Spinal cord (tissue), 10 donors: Measurements from ENCODE around the gene SNRPD2. TPM values are rescaled to one million over a fixed set of nuclear protein-coding genes. Genes with fewer than 3 reads are reported as not detected.

Source experiments
- DNase-seq, 6 donors: peaks; one replicate each; pipeline versions ENCODE4 v3.0.0 to v3.0.0-alpha.2; 2013 to 2015; ENCODE audit warnings: low spot score in 6 of 6, low read depth in 4 of 6
- H3K27ac ChIP-seq: one replicate; pipeline ENCODE4 v1.5.1; 2013; ENCODE audit warnings: low read depth, low read length, control low read depth
- H3K27me3 ChIP-seq: one replicate; pipeline ENCODE4 v1.6.1; 2013; ENCODE audit warnings: low read length; ENCODE audit not compliant: control insufficient read depth, insufficient read depth
- H3K36me3 ChIP-seq: one replicate; pipeline ENCODE4 v1.6.1; 2013; ENCODE audit warnings: low read length; ENCODE audit not compliant: control insufficient read depth, insufficient read depth
- H3K4me1 ChIP-seq: one replicate; pipeline ENCODE4 v1.6.1; 2013; ENCODE audit warnings: low read length; ENCODE audit not compliant: control insufficient read depth, insufficient read depth
- H3K4me3 ChIP-seq: one replicate; pipeline ENCODE4 v1.5.1; 2013; ENCODE audit warnings: low read depth, low read length, control low read depth
- H3K9me3 ChIP-seq: one replicate; pipeline ENCODE4 v1.6.1; 2013; ENCODE audit warnings: low read length; ENCODE audit not compliant: control insufficient read depth, insufficient read depth
- WGBS: methylation state at CpG from one replicate; pipeline ENCODE4 v1.1.5; 2013; ENCODE audit warnings: missing lambda C conversion rate; ENCODE audit not compliant: insufficient coverage; 5-methylcytosine and 5-hydroxymethylcytosine counted together
- polyA plus RNA-seq, 2 donors: library from polyadenylated mRNA; unstranded; fragments of 120-200 nt; gene quantifications; one replicate each; pipeline ENCODE4 v1.2.1, GENCODE V29; 2013; ENCODE audit not compliant: insufficient read length in 2 of 2
- total RNA-seq, 2 donors: library from RNA; depleted of rRNA in 1 of 2; stranded (reverse); fragments of 120-200 nt in 1 of 2; fragments of >200 nt in 1 of 2; gene quantifications; one replicate each; pipeline versions ENCODE4 v1.2.3 to v1.2.4, GENCODE V29; 2013 to 2014
- donor health status: healthy.

Gene SNRPD2
- total and polyA plus RNA-seq, 4 donors: 170 to 393 (median 261) TPM

GRCh38 chr19:45717983-45718650 lies 26.4 kb upstream of the SNRPD2 start:
- 63% methylated on average over 7 of the region's 12 CpGs for WGBS
- no peaks in the 10 kb centered on the region for H3K27me3 ChIP-seq
- H3K4me1 ChIP-seq: peaks cover 11% of the 10 kb centered on the region
- peak overlapping the region; percentile 85 for H3K4me3 ChIP-seq
- no peaks in the 10 kb centered on the region for H3K9me3 ChIP-seq
- DNase-seq: no peak
- peak overlapping the region; percentile 95 for H3K27ac ChIP-seq
- peaks cover 19% of the 10 kb centered on the region for H3K36me3 ChIP-seq

- DNase-seq: peak; percentile 88 to 99 (median 95)
- peak overlapping the region; percentile 85 for H3K4me3 ChIP-seq
- no peaks in the 10 kb centered on the region for H3K27me3 ChIP-seq
- under 1% methylated on average over 42 of the region's 51 CpGs for WGBS
- H3K4me1 ChIP-seq: peaks cover 11% of the 10 kb centered on the region
- no peaks in the 10 kb centered on the region for H3K9me3 ChIP-seq
- H3K36me3 ChIP-seq: peaks cover 19% of the 10 kb centered on the region
- H3K27ac ChIP-seq: peak overlapping the region; percentile 95
Measured at GRCh38 chr19:45717131-45717982, 25.6 kb upstream of the SNRPD2 start.

GRCh38 chr19:45716359-45717130 lies 24.8 kb upstream of the SNRPD2 start:
- Histone ChIP-seq H3K4me3 (peak overlapping the region; percentile 85), H3K4me1 (peaks cover 11% of the 10 kb centered on the region), H3K9me3 (no peaks in the 10 kb centered on the region), H3K27ac (peak overlapping the region; percentile 95), H3K36me3 (peaks cover 23% of the 10 kb centered on the region), H3K27me3 (no peaks in the 10 kb centered on the region)
- DNase-seq: peak; percentile 2 to 57 (median 24)
- 5% methylated on average over 24 of the region's 24 CpGs for WGBS

DNA sequence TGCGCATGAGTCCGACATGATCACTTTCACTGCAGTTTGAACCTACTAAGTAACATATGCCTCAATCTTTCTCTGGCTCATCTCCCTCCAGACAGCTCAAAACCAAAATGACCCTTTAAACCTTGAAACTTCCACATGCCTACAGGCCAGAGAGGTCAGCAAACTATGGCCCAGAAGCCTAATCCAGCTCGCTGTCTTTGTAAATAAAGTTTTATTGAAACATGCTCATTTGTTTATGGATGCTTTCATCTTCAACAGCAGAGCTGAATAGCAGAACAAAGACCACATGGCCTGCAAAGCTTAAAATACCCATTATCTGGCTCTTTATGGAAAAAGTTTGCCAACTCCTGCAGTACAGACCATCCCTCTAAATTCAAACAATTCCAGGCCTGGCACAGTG lies 23.4 kb upstream of the SNRPD2 start:
- Histone ChIP-seq H3K27me3 (no peaks in the 10 kb centered on the region), H3K36me3 (peaks cover 30% of the 10 kb centered on the region), H3K4me1 (peaks cover 11% of the 10 kb centered on the region), H3K27ac (no peak overlapping the region), H3K9me3 (no peaks in the 10 kb centered on the region), H3K4me3 (no peak overlapping the region)
- 71% methylated on average over 1 of the region's 3 CpGs for WGBS
- DNase-seq: no peak

GRCh38 chr19:45713141-45713540 lies 21.4 kb upstream of the SNRPD2 start:
- H3K4me1 ChIP-seq: peaks cover 7% of the 10 kb centered on the region

DNA sequence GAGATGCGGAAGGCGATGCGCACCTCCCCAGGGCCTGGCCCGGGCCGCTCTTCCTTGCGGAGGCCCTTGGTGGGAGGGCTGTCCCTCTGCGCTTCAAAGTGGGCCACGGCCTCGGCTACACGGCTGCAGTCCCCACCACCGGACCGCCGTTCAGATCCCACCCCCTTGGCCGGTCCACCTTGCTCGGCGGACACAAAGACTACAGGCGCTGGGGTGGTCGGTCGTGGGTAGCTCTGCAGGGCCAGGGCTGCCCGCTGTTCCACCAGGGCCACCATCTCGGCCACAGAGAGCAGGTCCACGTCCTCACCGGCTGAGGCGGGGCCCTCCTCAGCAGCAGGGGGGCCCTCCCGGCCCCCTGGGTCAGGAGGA lies 20.9 kb upstream of the SNRPD2 start:
- no peaks in the 10 kb centered on the region for H3K9me3 ChIP-seq
- H3K27me3 ChIP-seq: no peaks in the 10 kb centered on the region
- peaks cover 41% of the 10 kb centered on the region for H3K36me3 ChIP-seq
- H3K27ac ChIP-seq: no peak overlapping the region
- H3K4me3 ChIP-seq: no peak overlapping the region
- DNase-seq: no peak
- WGBS: 92% methylated on average over 24 of the region's 25 CpGs
- H3K4me1 ChIP-seq: peaks cover 3% of the 10 kb centered on the region

More at GRCh38 chr19:45713141-45713540, 21.4 kb upstream of the SNRPD2 start:
- H3K9me3 ChIP-seq: no peaks in the 10 kb centered on the region
- DNase-seq: no peak
- no peak overlapping the region for H3K27ac ChIP-seq
- H3K27me3 ChIP-seq: no peaks in the 10 kb centered on the region
- H3K4me3 ChIP-seq: no peak overlapping the region
- peaks cover 39% of the 10 kb centered on the region for H3K36me3 ChIP-seq
- WGBS: 92% methylated on average over 15 of the region's 15 CpGs

DNA sequence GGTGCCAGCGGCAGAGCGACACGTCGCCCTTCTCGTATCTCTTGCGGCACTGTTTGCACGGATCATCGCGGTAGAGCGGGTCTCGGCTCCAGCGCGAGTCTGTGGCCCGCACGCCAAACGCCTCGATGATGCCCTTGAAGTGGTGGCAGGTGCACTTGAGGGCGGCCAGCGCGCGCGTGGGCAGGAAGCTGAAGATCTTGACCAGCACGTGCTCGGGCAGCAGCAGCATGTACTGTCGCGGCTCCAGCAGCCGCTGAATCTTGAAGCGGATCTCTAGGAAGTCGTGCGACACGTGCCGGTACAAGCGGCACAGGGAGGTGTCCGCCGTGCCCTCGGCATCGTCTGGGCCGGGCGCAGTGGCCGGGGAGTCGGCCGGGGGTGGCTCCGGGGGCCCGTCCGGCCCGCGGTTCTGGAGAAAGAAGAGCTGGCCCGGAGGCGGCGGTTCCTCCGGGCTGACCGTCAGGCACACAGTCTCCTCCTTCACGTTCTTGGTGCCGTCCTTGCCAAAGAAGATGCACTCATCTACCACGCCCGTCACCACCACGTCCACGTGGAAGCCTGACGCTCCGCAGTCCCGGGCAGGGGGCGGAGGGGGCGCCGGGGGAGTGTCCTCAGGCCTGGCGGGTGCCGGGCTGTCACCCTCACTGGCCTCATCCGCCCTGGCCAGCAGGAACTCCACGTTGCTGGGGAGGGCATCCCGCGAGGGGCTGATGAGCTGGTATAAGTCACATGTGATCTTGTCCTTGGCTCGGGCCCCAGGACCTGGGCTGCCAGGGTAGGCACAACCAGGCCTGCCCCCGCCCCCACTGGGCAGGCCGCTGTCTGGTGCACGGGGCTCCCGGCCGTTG lies 20.3 kb upstream of the SNRPD2 start:
- Histone ChIP-seq H3K9me3 (no peaks in the 10 kb centered on the region), H3K4me1 (no peaks in the 10 kb centered on the region), H3K27me3 (no peaks in the 10 kb centered on the region), H3K27ac (no peak overlapping the region), H3K4me3 (no peak overlapping the region), H3K36me3 (peaks cover 41% of the 10 kb centered on the region)
- 92% methylated on average over 76 of the region's 76 CpGs for whole genome bisulfite sequencing
- DNase-seq: no peak

GRCh38 chr19:45710356-45711130 lies 18.8 kb upstream of the SNRPD2 start:
- Histone ChIP-seq H3K4me3 (no peak overlapping the region), H3K27me3 (no peaks in the 10 kb centered on the region), H3K9me3 (no peaks in the 10 kb centered on the region), H3K36me3 (peaks cover 46% of the 10 kb centered on the region), H3K4me1 (no peaks in the 10 kb centered on the region), H3K27ac (no peak overlapping the region)
- peak in 1 of 6 donors; percentile 76 for DNase-seq
- WGBS: no CpG with 5 or more reads among the region's 10 CpGs
